Endothelial cell of umbilical vein (primary cell): ENCODE measurements around the gene TSPAN9. TPM values are rescaled to one million over a fixed set of nuclear protein-coding genes. Genes with fewer than 3 reads are reported as not detected.

Experiments
- BruUV-seq: library from RNA; stranded (reverse); fragments of 400-500 nt; replicated peaks from 2 replicates; lab custom pipeline; 2021; lab: Mats Ljungman, UMichigan
- CTCF ChIA-PET: fragments of 300-600, 350-600 bp; sonication (Branson Sonifier 250); formaldehyde crosslinking; loops from one replicate; lab custom pipeline; 2021; ENCODE audit warnings: antibody characterized with exemption, inconsistent platforms; lab: Charles Lee
- POLR2A ChIA-PET: fragments of 300-600, 350-600 bp; sonication (Branson Sonifier 250); formaldehyde crosslinking; loops from one replicate; lab custom pipeline; 2021; ENCODE audit warnings: antibody characterized with exemption, inconsistent platforms; lab: Charles Lee
- DNase-seq: peaks from one replicate; pipeline ENCODE4 v3.0.0-alpha.2; 2011; ENCODE audit warnings: low read depth, low spot score
- FAIRE-seq: peaks from 2 replicates; lab custom pipeline; 2011; peaks lifted over from hg19 to GRCh38; lab: Jason Lieb, UNC
- H2AFZ ChIP-seq: 2 replicates; pipeline ENCODE4 v1.6.0; 2012; ENCODE audit warnings: low read depth, low read length, control low read depth, inconsistent platforms
- H3K27ac ChIP-seq: 2 replicates; pipeline ENCODE4 v1.5.1; 2011; ENCODE audit warnings: low read depth, mild to moderate bottlenecking, control low read depth, low read length, moderate library complexity; ENCODE audit not compliant: insufficient read depth
- H3K27me3 ChIP-seq, 2 experiments: 2 replicates each; pipeline versions ENCODE4 v1.6.0 to v1.6.1; 2011; ENCODE audit warnings: low read length in 2 of 2, mixed read lengths in 1 of 2; ENCODE audit not compliant: control insufficient read depth in 2 of 2, insufficient read depth in 2 of 2
- H3K36me3 ChIP-seq, 2 experiments: 2 replicates in 1 of 2; 3 replicates in 1 of 2; pipeline ENCODE4 v1.5.1; 2011; ENCODE audit warnings: low read length in 2 of 2, mild to moderate bottlenecking in 1 of 2, moderate library complexity in 1 of 2; ENCODE audit not compliant: control insufficient read depth in 2 of 2, insufficient read depth in 2 of 2; ENCODE audit errors: extremely low read depth in 1 of 2
- H3K4me1 ChIP-seq: 3 replicates; pipeline ENCODE4 v1.5.1; 2011; ENCODE audit warnings: mild to moderate bottlenecking, low read length; ENCODE audit not compliant: control insufficient read depth, insufficient read depth; ENCODE audit errors: extremely low read depth
- H3K4me2 ChIP-seq: 2 replicates; pipeline ENCODE4 v1.6.1; 2011; ENCODE audit warnings: low read length, control low read depth, mixed read lengths; ENCODE audit not compliant: insufficient read depth
- H3K4me3 ChIP-seq, 3 experiments: fragments of 200-600 bp in 1 of 3; sonication (generic), shearing (Covaris generic) in 1 of 3; replicated peaks in 1 of 3; 2 replicates each; pipeline ENCODE4 v1.5.1; 2011 to 2016; ENCODE audit warnings: control low read depth in 3 of 3, low read length in 3 of 3, mild to moderate bottlenecking in 2 of 3, inconsistent platforms in 1 of 3, low read depth in 1 of 3, moderate library complexity in 1 of 3; ENCODE audit not compliant: insufficient read depth in 1 of 3
- H3K79me2 ChIP-seq: 2 replicates; pipeline ENCODE4 v1.6.0; 2012; ENCODE audit warnings: low read length, inconsistent platforms; ENCODE audit not compliant: control insufficient read depth, insufficient read depth
- H3K9ac ChIP-seq: replicated peaks from 2 replicates; pipeline ENCODE3; 2011; ENCODE audit warnings: low read length, control low read depth; ENCODE audit not compliant: insufficient read depth; ENCODE audit errors: extremely low read depth
- H3K9me1 ChIP-seq: replicated peaks from 3 replicates; pipeline ENCODE4 v1.6.0; 2011; ENCODE audit warnings: mild to moderate bottlenecking, low read length; ENCODE audit not compliant: control insufficient read depth, insufficient read depth; ENCODE audit errors: extremely low read depth
- H3K9me3 ChIP-seq: replicated peaks from 2 replicates; pipeline ENCODE4 v1.5.1; 2012; ENCODE audit warnings: low read length, inconsistent platforms; ENCODE audit not compliant: control insufficient read depth, insufficient read depth
- H4K20me1 ChIP-seq: replicated peaks from 2 replicates; pipeline ENCODE3; 2011; ENCODE audit warnings: mild to moderate bottlenecking, low read length; ENCODE audit not compliant: control insufficient read depth, insufficient read depth; ENCODE audit errors: extremely low read depth
- EZH2 ChIP-seq: IDR thresholded peaks from 2 replicates; pipeline ENCODE4 v1.6.1; 2012; ENCODE audit warnings: borderline replicate concordance, low read depth, mild to moderate bottlenecking, moderate library complexity, low read length, inconsistent platforms; ENCODE audit not compliant: severe bottlenecking
- FOS ChIP-seq: IDR thresholded peaks from 2 replicates; pipeline ENCODE4 v1.6.1; 2011; ENCODE audit warnings: mild to moderate bottlenecking, low read length, moderate library complexity, borderline replicate concordance; ENCODE audit not compliant: insufficient read depth
- GATA2 ChIP-seq: IDR thresholded peaks from 2 replicates; pipeline ENCODE4 v1.7.0; 2011; ENCODE audit warnings: low read depth, mild to moderate bottlenecking, moderate library complexity, mixed read lengths, low read length; ENCODE audit not compliant: insufficient read length, insufficient read depth
- JUN ChIP-seq: IDR thresholded peaks from 2 replicates; pipeline ENCODE4 v1.6.1; 2011; ENCODE audit warnings: borderline replicate concordance, low read depth; ENCODE audit not compliant: insufficient read length, insufficient read depth
- MYC ChIP-seq: IDR thresholded peaks from one replicate; pipeline ENCODE4 v1.6.1; 2011; ENCODE audit warnings: mild to moderate bottlenecking, low read depth, low read length
- POLR2A ChIP-seq: IDR thresholded peaks from 2 replicates; pipeline ENCODE4 v1.6.1; 2012; ENCODE audit warnings: low read depth, mild to moderate bottlenecking, control low read depth, low read length
- POLR2AphosphoS5 ChIP-seq: IDR thresholded peaks from 2 replicates; pipeline ENCODE4 v1.6.1; 2012; ENCODE audit warnings: low read depth, mild to moderate bottlenecking, control low read depth, low read length, moderate library complexity; ENCODE audit not compliant: insufficient read depth
- dilution Hi-C: fragments of 300-500 bp; cut with MboI; formaldehyde crosslinking; loops from one replicate; pipeline ENCODE4 v1.15.0; 2019; ENCODE audit warnings: low sequenced_read_pairs; ENCODE audit not compliant: extremely low pct_ligation_motif_present
- intact Hi-C: fragments of 100-400 bp; cut with micrococcal nuclease; formaldehyde crosslinking; loops from one replicate; pipeline ENCODE4 v1.10.0; 2022
- polyA plus RNA-seq, 4 experiments: library from polyadenylated mRNA; depleted of rRNA in 3 of 4; stranded (reverse) in 3 of 4; unstranded in 1 of 4; fragments of >200 nt; gene quantifications; 2 replicates each; pipeline versions ENCODE4 v1.2.1 to v1.2.3, GENCODE V29; 2011 to 2012; ENCODE audit warnings: missing spikeins in 1 of 4
- total RNA-seq: library from RNA; stranded (reverse); gene quantifications from 2 replicates; pipeline ENCODE4 v1.2.3, GENCODE V29; 2021
- TF ChIP-seq, protein P1 (sequence below): IDR thresholded peaks from 2 replicates; pipeline ENCODE4 v1.6.1; 2011; ENCODE audit not compliant: insufficient read depth, insufficient read length
- TF ChIP-seq, protein P2 (sequence below), 2 donors: IDR thresholded peaks; 1 replicate in 1 of 2; 2 replicates in 1 of 2; pipeline ENCODE4 v1.5.1; 2011; ENCODE audit warnings: low read length in 2 of 2, mild to moderate bottlenecking in 2 of 2, moderate library complexity in 2 of 2, control low read depth in 1 of 2, inconsistent platforms in 1 of 2, low read depth in 1 of 2; ENCODE audit not compliant: insufficient read depth in 1 of 2; ENCODE audit errors: extremely low read depth in 1 of 2

Gene TSPAN9
- total and polyA plus RNA-seq, 2 donors (not counting 3 experiments of a cell fraction or from before 2014, with no cell fraction given): 43.3 to 66.8 TPM

DNA sequence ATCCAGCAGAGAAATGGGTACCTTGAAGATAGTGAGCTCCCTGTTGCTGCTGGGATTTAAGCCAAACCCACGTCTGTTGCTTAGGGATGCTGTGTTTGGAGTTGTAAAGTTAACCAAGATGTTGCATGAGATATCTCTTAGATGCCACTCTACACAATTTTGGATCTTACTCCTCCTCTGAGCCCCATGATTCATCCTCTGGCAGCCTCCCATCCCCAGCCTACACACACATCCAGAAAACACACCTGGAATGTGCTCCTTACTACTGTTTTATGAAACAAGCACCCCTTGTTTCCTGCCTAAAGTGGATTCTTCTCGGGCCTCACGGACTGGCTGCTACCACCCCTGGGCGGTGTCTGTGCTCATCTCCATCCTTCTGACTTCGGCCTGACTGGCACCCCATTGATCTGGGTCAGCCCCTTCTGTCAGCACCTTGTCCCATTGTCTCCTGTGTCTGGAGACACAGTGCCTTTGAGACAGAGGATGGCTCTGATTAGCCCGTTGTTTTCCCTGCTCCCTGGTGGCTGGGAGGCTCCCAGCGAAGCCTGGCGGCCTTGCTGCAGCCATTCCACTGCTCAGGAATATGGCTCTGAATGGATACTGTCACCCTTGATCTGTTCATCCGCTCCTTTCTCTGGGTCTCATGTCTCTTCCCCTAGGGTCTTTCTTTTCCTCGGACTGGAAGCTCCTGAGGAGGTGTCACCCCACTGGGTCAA, 24.3 kb downstream of the TSPAN9 start:
- TF ChIP-seq GATA2: no peak
- TF ChIP-seq JUN: no peak
- TF ChIP-seq POLR2AphosphoS5: no peak
- TF ChIP-seq MYC: no peak
- TF ChIP-seq, protein P1, sequence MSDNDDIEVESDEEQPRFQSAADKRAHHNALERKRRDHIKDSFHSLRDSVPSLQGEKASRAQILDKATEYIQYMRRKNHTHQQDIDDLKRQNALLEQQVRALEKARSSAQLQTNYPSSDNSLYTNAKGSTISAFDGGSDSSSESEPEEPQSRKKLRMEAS: no peak
- TF ChIP-seq, protein P2, sequence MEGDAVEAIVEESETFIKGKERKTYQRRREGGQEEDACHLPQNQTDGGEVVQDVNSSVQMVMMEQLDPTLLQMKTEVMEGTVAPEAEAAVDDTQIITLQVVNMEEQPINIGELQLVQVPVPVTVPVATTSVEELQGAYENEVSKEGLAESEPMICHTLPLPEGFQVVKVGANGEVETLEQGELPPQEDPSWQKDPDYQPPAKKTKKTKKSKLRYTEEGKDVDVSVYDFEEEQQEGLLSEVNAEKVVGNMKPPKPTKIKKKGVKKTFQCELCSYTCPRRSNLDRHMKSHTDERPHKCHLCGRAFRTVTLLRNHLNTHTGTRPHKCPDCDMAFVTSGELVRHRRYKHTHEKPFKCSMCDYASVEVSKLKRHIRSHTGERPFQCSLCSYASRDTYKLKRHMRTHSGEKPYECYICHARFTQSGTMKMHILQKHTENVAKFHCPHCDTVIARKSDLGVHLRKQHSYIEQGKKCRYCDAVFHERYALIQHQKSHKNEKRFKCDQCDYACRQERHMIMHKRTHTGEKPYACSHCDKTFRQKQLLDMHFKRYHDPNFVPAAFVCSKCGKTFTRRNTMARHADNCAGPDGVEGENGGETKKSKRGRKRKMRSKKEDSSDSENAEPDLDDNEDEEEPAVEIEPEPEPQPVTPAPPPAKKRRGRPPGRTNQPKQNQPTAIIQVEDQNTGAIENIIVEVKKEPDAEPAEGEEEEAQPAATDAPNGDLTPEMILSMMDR (IDR thresholded peaks at IDR 0.05; ENCODE audit: extremely low read depth in 1 of 2, insufficient read depth in 1 of 2, low read depth in 1 of 2, low read length in 2 of 2): no peak
- no peak for TF ChIP-seq POLR2A
- no peak for TF ChIP-seq FOS
- no peak for TF ChIP-seq EZH2
- Histone ChIP-seq H3K79me2 (no peaks in the 10 kb centered on the region), H3K4me3 (no peak overlapping the region), H3K9ac (no peak overlapping the region), H3K27ac (no peak overlapping the region), H4K20me1 (no peaks in the 10 kb centered on the region), H2AFZ (no peak overlapping the region), H3K27me3 (no peaks in the 10 kb centered on the region), H3K4me2 (no peak overlapping the region), H3K4me1 (peaks cover 27% of the 10 kb centered on the region), H3K9me1 (no peaks in the 10 kb centered on the region), H3K9me3 (no peaks in the 10 kb centered on the region), H3K36me3 (peaks cover 0 to 2% of the 10 kb centered on the region in 2 experiments)
- POLR2A ChIA-PET: no interaction called here
- DNase-seq (no peak), FAIRE-seq (no peak)
- dilution Hi-C loops: no loop called here
- CTCF ChIA-PET: no interaction called here
- intact Hi-C loops: no loop called here
- BruUV-seq: no TSS peak
